Smooth muscle cell (in vitro differentiated cells): ENCODE data around the gene KCNMA1. TPM values are rescaled to one million over a fixed set of nuclear protein-coding genes. Genes with fewer than 3 reads are reported as not detected.
A peak's percentile ranks its signal among the peaks of the same experiment; 100 is the strongest.

ENCODE experiments used
- DNase-seq: peaks from one replicate; lab custom pipeline; 2025; ENCODE audit not compliant: unreplicated experiment; lab: John Stamatoyannopoulos, UW
- H2AFZ ChIP-seq: fragments of 200-600 bp; sonication (generic); 2 replicates; pipeline ENCODE4 v1.6.0; 2016; ENCODE audit warnings: antibody characterized with exemption, low read depth, mild to moderate bottlenecking
- H3F3A ChIP-seq: fragments of 200-600 bp; sonication (generic); 2 replicates; pipeline ENCODE4 v1.6.0; 2017; ENCODE audit warnings: antibody characterized with exemption, low read depth
- H3K27ac ChIP-seq: fragments of 200-600 bp; sonication (generic); 2 replicates; pipeline ENCODE4 v1.5.1; 2016; ENCODE audit warnings: low read depth, mild to moderate bottlenecking
- H3K27me3 ChIP-seq: fragments of 200-600 bp; sonication (generic); 2 replicates; pipeline ENCODE4 v1.6.1; 2016; ENCODE audit warnings: low read depth, mild to moderate bottlenecking
- H3K36me3 ChIP-seq: fragments of 200-600 bp; sonication (generic); 2 replicates; pipeline ENCODE4 v1.5.1; 2016; ENCODE audit warnings: low read depth
- H3K4me1 ChIP-seq: fragments of 200-600 bp; sonication (generic); 2 replicates; pipeline ENCODE4 v1.5.1; 2016; ENCODE audit warnings: low read depth
- H3K4me2 ChIP-seq: fragments of 200-600 bp; sonication (generic); 2 replicates; pipeline ENCODE4 v1.6.0; 2016; ENCODE audit warnings: mild to moderate bottlenecking
- H3K4me3 ChIP-seq: fragments of 200-600 bp; sonication (generic); 2 replicates; pipeline ENCODE4 v1.5.1; 2016; ENCODE audit warnings: mild to moderate bottlenecking
- H3K79me2 ChIP-seq: fragments of 200-600 bp; sonication (generic); 2 replicates; pipeline ENCODE4 v1.6.0; 2016; ENCODE audit warnings: low read depth, mild to moderate bottlenecking
- H3K9ac ChIP-seq: fragments of 200-600 bp; sonication (generic); 2 replicates; pipeline ENCODE4 v1.6.0; 2016; ENCODE audit warnings: low read depth
- H3K9me3 ChIP-seq: fragments of 200-600 bp; sonication (generic); replicated peaks from 2 replicates; pipeline ENCODE4 v1.5.1; 2016; ENCODE audit warnings: low read depth
- H4K20me1 ChIP-seq: fragments of 200-600 bp; sonication (generic); 2 replicates; pipeline ENCODE4 v1.6.0; 2016; ENCODE audit warnings: low read depth
- CTCF ChIP-seq: fragments of 200-600 bp; sonication (generic); IDR thresholded peaks from 2 replicates; pipeline ENCODE4 v1.5.1; 2017; ENCODE audit warnings: borderline replicate concordance, mild to moderate bottlenecking, antibody characterized with exemption; ENCODE audit not compliant: insufficient read depth, poor library complexity, severe bottlenecking
- WGBS: methylation state at CpG from one replicate; pipeline ENCODE4 v1.1.7; 2016; ENCODE audit warnings: low lambda C conversion rate; 5-methylcytosine and 5-hydroxymethylcytosine counted together
- polyA plus RNA-seq: library from polyadenylated mRNA; unstranded; fragments of >200 nt; fragmentation: Nextera tagmentation; extraction: Ambion mirVana; gene quantifications from 2 replicates; pipeline ENCODE4 v1.2.1, GENCODE V29; 2016
- total RNA-seq: library from RNA; depleted of rRNA; stranded (reverse); fragments of >200 nt; gene quantifications from 2 replicates; pipeline ENCODE4 v1.2.3, GENCODE V29; 2014

KCNMA1 gene
- total and polyA plus RNA-seq, 2 experiments from 2014 or later = 9.1 to 23.4 TPM

- H4K20me1 ChIP-seq = no peaks in the 10 kb centered on the region
Measured at GRCh38 chr10:77313066-77313750, 324.4 kb downstream of the KCNMA1 start.

GRCh38 chr10:77311186-77311585 is 326.4 kb downstream of the KCNMA1 start:
- Histone ChIP-seq H3K36me3 (no peaks in the 10 kb centered on the region), H3K4me3 (no peak overlapping the region), H3K4me2 (no peak overlapping the region), H4K20me1 (no peaks in the 10 kb centered on the region), H3F3A (peaks cover 18% of the 10 kb centered on the region), H3K27me3 (no peaks in the 10 kb centered on the region), H3K9ac (no peak overlapping the region), H3K79me2 (no peaks in the 10 kb centered on the region), H3K27ac (no peak overlapping the region), H2AFZ (no peak overlapping the region), H3K4me1 (peaks cover 8% of the 10 kb centered on the region), H3K9me3 (no peaks in the 10 kb centered on the region)
- no peak for DNase-seq
- TF ChIP-seq CTCF = no peak
- 66% methylated on average over 2 of the region's 2 CpGs for WGBS

More at GRCh38 chr10:77313066-77313750, 324.4 kb downstream of the KCNMA1 start:
- H3K4me1 ChIP-seq = peaks cover 8% of the 10 kb centered on the region
- H3F3A ChIP-seq = peaks cover 18% of the 10 kb centered on the region
- no peak for DNase-seq
- no peak overlapping the region for H2AFZ ChIP-seq
- H3K79me2 ChIP-seq = no peaks in the 10 kb centered on the region
- 82% methylated on average over 13 of the region's 13 CpGs for WGBS
- no peak overlapping the region for H3K4me2 ChIP-seq
- no peak overlapping the region for H3K4me3 ChIP-seq
- no peaks in the 10 kb centered on the region for H3K9me3 ChIP-seq
- no peak overlapping the region for H3K9ac ChIP-seq
- no peak for TF ChIP-seq CTCF
- H3K27ac ChIP-seq = no peak overlapping the region
- no peaks in the 10 kb centered on the region for H3K27me3 ChIP-seq
- no peaks in the 10 kb centered on the region for H3K36me3 ChIP-seq

- peaks cover 8% of the 10 kb centered on the region for H3K4me1 ChIP-seq
- no peak overlapping the region for H3K9ac ChIP-seq
- no peaks in the 10 kb centered on the region for H3K27me3 ChIP-seq
- H3K4me2 ChIP-seq = peak overlapping the region; percentile 6
- no peaks in the 10 kb centered on the region for H3K36me3 ChIP-seq
- H3K79me2 ChIP-seq = no peaks in the 10 kb centered on the region
- H3K9me3 ChIP-seq = no peaks in the 10 kb centered on the region
- peak overlapping the region; percentile 41 for H3K27ac ChIP-seq
- TF ChIP-seq CTCF = no peak
- H4K20me1 ChIP-seq = no peaks in the 10 kb centered on the region
- DNase-seq = no peak
- H3F3A ChIP-seq = peaks cover 17% of the 10 kb centered on the region
- WGBS = 30% methylated on average over 6 of the region's 6 CpGs
- H2AFZ ChIP-seq = no peak overlapping the region
- no peak overlapping the region for H3K4me3 ChIP-seq
Measured at GRCh38 chr10:77310288-77310840, 327.2 kb downstream of the KCNMA1 start.
